ENCODE measurements around the gene EFCAB11.

The EFCAB11 gene

GRCh38 chr14:89858089-89858488 lies 96.4 kb downstream of the EFCAB11 start:
- no peak for DNase-seq

- DNase-seq, result no peak
Measured at GRCh38 chr14:89856871-89857345, 97.6 kb downstream of the EFCAB11 start.

GRCh38 chr14:89855961-89856656 lies 98.4 kb downstream of the EFCAB11 start:
- no peak for DNase-seq

GRCh38 chr14:89853936-89854693 lies 100.4 kb downstream of the EFCAB11 start:
- DNase-seq, result no peak

- DNase-seq, result no peak
Measured at GRCh38 chr14:89851106-89851505, 103.4 kb downstream of the EFCAB11 start.

GRCh38 chr14:89849931-89850330 lies 104.6 kb downstream of the EFCAB11 start:
- no peak for DNase-seq

- DNase-seq, result no peak
Measured at GRCh38 chr14:89848165-89848564, 106.4 kb downstream of the EFCAB11 start.

- no peak for DNase-seq
Measured at GRCh38 chr14:89845346-89845745, 109.2 kb downstream of the EFCAB11 start.

- DNase-seq, result no peak
Measured at GRCh38 chr14:89844508-89844907, 110.0 kb downstream of the EFCAB11 start.

GRCh38 chr14:89842837-89843236 lies 111.7 kb downstream of the EFCAB11 start:
- no peak for DNase-seq

GRCh38 chr14:89841851-89842250 lies 112.7 kb downstream of the EFCAB11 start:
- DNase-seq, result no peak

- DNase-seq, result no peak
Measured at GRCh38 chr14:89836830-89837469, 117.6 kb downstream of the EFCAB11 start.

- DNase-seq, result no peak
Measured at GRCh38 chr14:89833661-89834060, 120.9 kb downstream of the EFCAB11 start.

- no peak for DNase-seq
Measured at GRCh38 chr14:89833120-89833532, 121.4 kb downstream of the EFCAB11 start.

- no peak for DNase-seq
Measured at GRCh38 chr14:89828471-89829165, 125.9 kb downstream of the EFCAB11 start.

- no peak for DNase-seq
Measured at GRCh38 chr14:89827265-89827664, 127.3 kb downstream of the EFCAB11 start.

GRCh38 chr14:89826596-89826995 lies 127.9 kb downstream of the EFCAB11 start:
- DNase-seq, result no peak

- no peak for DNase-seq
Measured at GRCh38 chr14:89823743-89824142, 130.8 kb downstream of the EFCAB11 start.

GRCh38 chr14:89814126-89814525 lies 140.4 kb downstream of the EFCAB11 start:
- DNase-seq, result no peak

GRCh38 chr14:89813617-89814031 lies 140.9 kb downstream of the EFCAB11 start:
- DNase-seq, result no peak

GRCh38 chr14:89811954-89812575 lies 142.5 kb downstream of the EFCAB11 start:
- no peak for DNase-seq

- no peak for DNase-seq
Measured at GRCh38 chr14:89810101-89810500, 144.4 kb downstream of the EFCAB11 start.

GRCh38 chr14:89807892-89808291 lies 146.6 kb downstream of the EFCAB11 start:
- DNase-seq, result no peak
